GM18498 (cell line): Measurements from ENCODE around the gene RGL3.
"Not testable (repeated sequence)": the region's sequence is repeated elsewhere in the genome, so short reads cannot be mapped to it uniquely, and the experiment has no call there.

Experiments used
- ATAC-seq: cut with Tn5 transposase; IDR thresholded peaks from one replicate; pipeline ENCODE4 v1.9.1; 2021; ENCODE audit warnings: mild to moderate bottlenecking, moderate library complexity; ENCODE audit not compliant: unreplicated experiment

The RGL3 gene

GRCh38 chr19:11384778-11385129 is 34.4 kb downstream of the RGL3 start:
- no peak for ATAC-seq

- no peak for ATAC-seq
These were observed 35.4 kb downstream of the RGL3 start for GRCh38 chr19:11383706-11384048.

GRCh38 chr19:11382898-11383705 is 36.0 kb downstream of the RGL3 start:
- no peak for ATAC-seq

GRCh38 chr19:11380653-11381537 is 38.2 kb downstream of the RGL3 start:
- peak; percentile 80 for ATAC-seq

GRCh38 chr19:11379857-11380350 is 39.2 kb downstream of the RGL3 start:
- no peak for ATAC-seq

GRCh38 chr19:11379269-11379845 is 39.8 kb downstream of the RGL3 start:
- ATAC-seq = not testable (repeated sequence)

- no peak for ATAC-seq
These were observed 40.6 kb downstream of the RGL3 start for GRCh38 chr19:11378319-11379189.

- no peak for ATAC-seq
These were observed 41.4 kb downstream of the RGL3 start for GRCh38 chr19:11377756-11378155.

- no peak for ATAC-seq
These were observed 41.9 kb downstream of the RGL3 start for GRCh38 chr19:11377237-11377636.

- peak; percentile 34 for ATAC-seq
These were observed 43.8 kb downstream of the RGL3 start for GRCh38 chr19:11375143-11375948.

GRCh38 chr19:11374433-11375142 is 44.5 kb downstream of the RGL3 start, which contains the start of gene SWSAP1:
TSS of gene SWSAP1 (plus strand) at chr19:11374666. CDS start at chr19:11374681, 15 bp downstream.
- peak; percentile 88 for ATAC-seq

GRCh38 chr19:11373885-11374432 is 45.2 kb downstream of the RGL3 start:
- ATAC-seq = no peak

GRCh38 chr19:11373166-11373884 is 45.8 kb downstream of the RGL3 start:
- no peak for ATAC-seq

GRCh38 chr19:11370744-11371143 is 48.4 kb downstream of the RGL3 start:
- ATAC-seq = no peak

GRCh38 chr19:11367528-11367927 is 51.6 kb downstream of the RGL3 start:
- ATAC-seq = no peak

- no peak for ATAC-seq
These were observed 53.5 kb downstream of the RGL3 start for GRCh38 chr19:11365557-11366117.

- ATAC-seq = no peak
These were observed 54.2 kb downstream of the RGL3 start for GRCh38 chr19:11364935-11365334.
